HCT116 (cell line): ENCODE results near the gene GRIK4. TPM values are rescaled to one million over a fixed set of nuclear protein-coding genes. Genes with fewer than 3 reads are reported as not detected.

Experiments
- ATAC-seq: fragments of 200-7000 bp; cut with Tn5 transposase; 2 replicates; pipeline ENCODE4 v1.9.1; 2020; ENCODE audit warnings: mild to moderate bottlenecking, moderate library complexity
- BruUV-seq: library from RNA; stranded (reverse); fragments of 400-500 nt; replicated peaks from 2 replicates; lab custom pipeline; 2021; lab: Mats Ljungman, UMichigan
- CTCF ChIA-PET: fragments of 300-600 bp; sonication (Branson Sonifier 250); formaldehyde crosslinking; loops from one replicate; lab custom pipeline; 2021; ENCODE audit warnings: antibody characterized with exemption; lab: Charles Lee
- POLR2A ChIA-PET: fragments of 300-600, 350-600 bp; sonication (Branson Sonifier 250); formaldehyde crosslinking; loops from one replicate; lab custom pipeline; 2021; ENCODE audit warnings: antibody characterized with exemption; lab: Charles Lee
- RAD21 ChIA-PET, 2 experiments: fragments of 300-600 bp; sonication (Branson Sonifier 250); formaldehyde crosslinking; loops; one replicate each; lab custom pipeline; 2023; ENCODE audit warnings: low total read pairs in 2 of 2; ENCODE audit not compliant: uncharacterized antibody in 2 of 2, unreplicated experiment in 2 of 2, low non-redundant PET in 1 of 2; lab: Charles Lee
- DNase-seq: peaks from one replicate; pipeline ENCODE4 v3.0.0-alpha.2; 2010; ENCODE audit warnings: low read depth, low spot score
- H2AFZ ChIP-seq: fragments of 200-600 bp; shearing (Covaris generic), sonication (generic); 2 replicates; pipeline ENCODE4 v1.6.1; 2017; ENCODE audit warnings: low read depth, mixed run types, mixed read lengths, antibody characterized with exemption, low read length; ENCODE audit not compliant: poor library complexity, severe bottlenecking
- H3K27ac ChIP-seq: 2 replicates; pipeline ENCODE4 v1.5.1; 2012; ENCODE audit warnings: low read depth, low read length
- H3K27me3 ChIP-seq: fragments of 200-600 bp; sonication (generic); 2 replicates; pipeline ENCODE4 v1.6.1; 2016; ENCODE audit warnings: mixed run types, low read length, mixed read lengths; ENCODE audit not compliant: insufficient read depth
- H3K36me3 ChIP-seq, 2 experiments: fragments of 200-500 bp in 1 of 2; fragments of 200-600 bp in 1 of 2; sonication (Bioruptor generic) in 1 of 2; sonication (generic) in 1 of 2; 2 replicates each; pipeline versions ENCODE4 v1.5.1 to v1.6.1; 2014 to 2016; ENCODE audit warnings: low read length in 2 of 2, inconsistent platforms in 1 of 2, mixed read lengths in 1 of 2, mixed run types in 1 of 2; ENCODE audit not compliant: insufficient read depth in 2 of 2, control insufficient read depth in 1 of 2
- H3K4me1 ChIP-seq, 2 experiments: fragments of 200-600 bp in 1 of 2; sonication (generic) in 1 of 2; 2 replicates each; pipeline versions ENCODE4 v1.5.1 to v1.6.1; 2012 to 2017; ENCODE audit warnings: low read length in 2 of 2, inconsistent platforms in 1 of 2, mild to moderate bottlenecking in 1 of 2, mixed read lengths in 1 of 2, mixed run types in 1 of 2, moderate library complexity in 1 of 2; ENCODE audit not compliant: insufficient read depth in 2 of 2, control insufficient read depth in 1 of 2
- H3K4me2 ChIP-seq: fragments of 200-600 bp; sonication (generic); 2 replicates; pipeline ENCODE4 v1.6.1; 2017; ENCODE audit warnings: mixed run types, low read length, mixed read lengths
- H3K4me3 ChIP-seq, 2 experiments: fragments of 200-600 bp in 1 of 2; sonication (generic) in 1 of 2; replicated peaks in 1 of 2; 2 replicates each; pipeline ENCODE4 v1.5.1; 2011 to 2016; ENCODE audit warnings: low read length in 2 of 2, control low read depth in 1 of 2, low read depth in 1 of 2, mild to moderate bottlenecking in 1 of 2, mixed read lengths in 1 of 2, mixed run types in 1 of 2
- H3K79me2 ChIP-seq: fragments of 200-600 bp; sonication (generic); 2 replicates; pipeline ENCODE4 v1.6.1; 2017; ENCODE audit warnings: mild to moderate bottlenecking, mixed run types, low read length, moderate library complexity, mixed read lengths; ENCODE audit not compliant: insufficient read depth
- H3K9ac ChIP-seq: fragments of 200-600 bp; sonication (generic); 2 replicates; pipeline ENCODE4 v1.6.1; 2016; ENCODE audit warnings: low read length, mixed read lengths
- H3K9me2 ChIP-seq: fragments of 200-600 bp; sonication (generic), shearing (Covaris generic); 2 replicates; pipeline ENCODE4 v1.6.1; 2017; ENCODE audit warnings: mixed run types, mild to moderate bottlenecking, moderate library complexity; ENCODE audit not compliant: insufficient read depth
- H3K9me3 ChIP-seq, 2 experiments: fragments of 200-500 bp in 1 of 2; fragments of 200-600 bp in 1 of 2; sonication (Bioruptor generic) in 1 of 2; sonication (generic) in 1 of 2; 2 replicates each; pipeline ENCODE4 v1.6.1; 2014 to 2017; ENCODE audit warnings: low read length in 2 of 2, mixed read lengths in 2 of 2, inconsistent platforms in 1 of 2, low read depth in 1 of 2, mild to moderate bottlenecking in 1 of 2, mixed run types in 1 of 2, moderate library complexity in 1 of 2; ENCODE audit not compliant: control insufficient read depth in 1 of 2, insufficient read depth in 1 of 2
- H4K20me1 ChIP-seq: fragments of 200-600 bp; sonication (generic), shearing (Covaris generic); 2 replicates; pipeline ENCODE4 v1.6.1; 2017; ENCODE audit warnings: mixed run types, mild to moderate bottlenecking, moderate library complexity; ENCODE audit not compliant: insufficient read depth
- CBX3 ChIP-seq: IDR thresholded peaks from 2 replicates; pipeline ENCODE4 v1.6.1; 2012; ENCODE audit warnings: low read depth
- CTCF ChIP-seq, 3 experiments: fragments of 200-600 bp in 1 of 3; sonication (generic) in 1 of 3; IDR thresholded peaks in 2 of 3; conservative IDR thresholded peaks in 1 of 3; 2 replicates each; pipeline ENCODE4 v1.5.1; 2012 to 2017; ENCODE audit warnings: low read depth in 2 of 3, low read length in 2 of 3, antibody characterized with exemption in 1 of 3, borderline replicate concordance in 1 of 3, control low read depth in 1 of 3, mild to moderate bottlenecking in 1 of 3, mixed read lengths in 1 of 3, mixed run types in 1 of 3, moderate library complexity in 1 of 3; ENCODE audit not compliant: insufficient read depth in 1 of 3
- EGR1 ChIP-seq: IDR thresholded peaks from 2 replicates; pipeline ENCODE4 v1.6.1; 2012; ENCODE audit warnings: low read depth
- REST ChIP-seq: IDR thresholded peaks from 2 replicates; pipeline ENCODE4 v1.6.1; 2012; ENCODE audit warnings: low read depth
- SIN3A ChIP-seq: IDR thresholded peaks from 2 replicates; pipeline ENCODE4 v1.6.1; 2012; ENCODE audit warnings: low read depth
- SP1 ChIP-seq: IDR thresholded peaks from 2 replicates; pipeline ENCODE4 v1.6.1; 2012; ENCODE audit warnings: low read depth
- TCF7L2 ChIP-seq: IDR thresholded peaks from 2 replicates; pipeline ENCODE4 v1.7.0; 2011; ENCODE audit warnings: borderline replicate concordance, inconsistent platforms; ENCODE audit not compliant: insufficient read depth, insufficient read length; ENCODE audit errors: extremely low read depth
- ZBTB33 ChIP-seq: IDR thresholded peaks from 2 replicates; pipeline ENCODE4 v1.6.1; 2011; ENCODE audit warnings: mild to moderate bottlenecking, low read length, moderate library complexity; ENCODE audit not compliant: insufficient replicate concordance; ENCODE audit errors: extremely low read depth
- intact Hi-C: fragments of 100-400 bp; cut with micrococcal nuclease; formaldehyde crosslinking; loops from 2 replicates; pipeline ENCODE4 v1.10.0; 2022
- total RNA-seq: library from RNA; stranded (reverse); gene quantifications from one replicate; pipeline ENCODE4 v1.2.1, GENCODE V29; 2021; ENCODE audit not compliant: unreplicated experiment

Gene GRIK4
- total RNA-seq, 1 experiment from 2014 or later, result 0.52 TPM

- H3K9ac ChIP-seq, result no peak overlapping the region
- H3K4me2 ChIP-seq, result no peak overlapping the region
- ATAC-seq (no peak), DNase-seq (no peak)
- intact Hi-C loops, result no loop called here
- H3K36me3 ChIP-seq, result no peaks in the 10 kb centered on the region
- ChIA-PET CTCF (interaction anchor here (2.0 kb wide), 1 partner anchor 27 kb away, joined by 5 read pairs; no protein-coding TSS in a partner anchor), POLR2A (no interaction called here)
- no peak overlapping the region for H2AFZ ChIP-seq
- BruUV-seq, result no TSS peak
- no peak overlapping the region for H3K4me3 ChIP-seq
- peaks cover 5% of the 10 kb centered on the region; the same call in 1 of the 2 replicates for H3K27me3 ChIP-seq
- no peaks in the 10 kb centered on the region for H3K9me2 ChIP-seq
- TF ChIP-seq TCF7L2, result no peak
- no peak for TF ChIP-seq EGR1
- no peak for TF ChIP-seq SP1
- no peak for TF ChIP-seq ZBTB33
- TF ChIP-seq REST, result no peak
- TF ChIP-seq CBX3, result no peak
- no peak for TF ChIP-seq CTCF (IDR thresholded peaks at IDR 0.05 in 2 of 3, conservative IDR thresholded peaks at IDR 0.05 in 1 of 3; ENCODE audit: borderline replicate concordance in 1 of 3, insufficient read depth in 1 of 3, low read depth in 2 of 3, low read length in 2 of 3)
- TF ChIP-seq SIN3A, result no peak
- TF ChIP-seq, all 23 proteins: peak for 0
- Histone ChIP-seq H3K4me1 (peaks cover 0 to 14% of the 10 kb centered on the region in 2 experiments; a peak in 2 of 4 replicates), H4K20me1 (no peaks in the 10 kb centered on the region), H3K79me2 (no peaks in the 10 kb centered on the region), H3K27ac (no peak overlapping the region), H3K9me3 (peaks cover 0 to 4% of the 10 kb centered on the region in 2 experiments; a peak in 1 of 4 replicates)
- RAD21 ChIA-PET, result no interaction called here
These were observed 145.9 kb downstream of the GRIK4 start for GRCh38 chr11:120657306-120658070.
